Epithelial cell of prostate (primary cell): ENCODE results near the gene MLH3.
"Not testable (repeated sequence)": the region's sequence is repeated elsewhere in the genome, so short reads cannot be mapped to it uniquely, and the experiment has no call there.

Source experiments
- DNase-seq: peaks from one replicate; pipeline ENCODE4 v3.0.0-alpha.2; 2011; ENCODE audit warnings: low read depth, low spot score
- H3K27ac ChIP-seq: fragments of 450-650 bp; 2 replicates; pipeline ENCODE4 v1.5.1; 2017; ENCODE audit warnings: mild to moderate bottlenecking

MLH3 gene

GRCh38 chr14:75067765-75068164 lies 16.5 kb upstream of the MLH3 start:
- not testable (repeated sequence) for DNase-seq, H3K27ac ChIP-seq

GRCh38 chr14:75067212-75067611 lies 15.9 kb upstream of the MLH3 start:
- DNase-seq: no peak
- no peak overlapping the region for H3K27ac ChIP-seq

- no peak for DNase-seq
- no peak overlapping the region for H3K27ac ChIP-seq
Measured at GRCh38 chr14:75066691-75067090, 15.4 kb upstream of the MLH3 start.

GRCh38 chr14:75064205-75064567 lies 12.9 kb upstream of the MLH3 start:
- H3K27ac ChIP-seq: peak overlapping the region; percentile 73
- DNase-seq: no peak

- peak within 1 kb of the TSS; percentile 73 for H3K27ac ChIP-seq
- DNase-seq: no peak
Measured at GRCh38 chr14:75063491-75064204, 12.4 kb upstream of the MLH3 start, which contains the start of gene ACYP1. ACYP1 (minus strand) TSS chr14:75064024; CDS start chr14:75063553, 471 bp downstream.

GRCh38 chr14:75063013-75063412 lies 11.7 kb upstream of the MLH3 start:
- DNase-seq: no peak
- peak overlapping the region; percentile 73 for H3K27ac ChIP-seq

- peak overlapping the region; percentile 13 for H3K27ac ChIP-seq
- DNase-seq: no peak
Measured at GRCh38 chr14:75060420-75060819, 9.2 kb upstream of the MLH3 start.

- H3K27ac ChIP-seq: peak overlapping the region; percentile 13
- DNase-seq: no peak
Measured at GRCh38 chr14:75059642-75060041, 8.4 kb upstream of the MLH3 start.

- DNase-seq: no peak
- no peak overlapping the region for H3K27ac ChIP-seq
Measured at GRCh38 chr14:75054421-75054820, 3.2 kb upstream of the MLH3 start.

GRCh38 chr14:75053396-75054291 lies 2.4 kb upstream of the MLH3 start:
- DNase-seq: no peak
- H3K27ac ChIP-seq: no peak overlapping the region

- no peak for DNase-seq
- no peak overlapping the region for H3K27ac ChIP-seq
Measured at GRCh38 chr14:75051556-75051899, 261 bp upstream of the MLH3 start.

- H3K27ac ChIP-seq: no peak overlapping the region
- DNase-seq: no peak
Measured at GRCh38 chr14:75049731-75050201, 1.5 kb downstream of the MLH3 start.

GRCh38 chr14:75049136-75049535 lies 2.1 kb downstream of the MLH3 start:
- no peak for DNase-seq
- H3K27ac ChIP-seq: no peak overlapping the region

GRCh38 chr14:75048101-75048500 lies 3.2 kb downstream of the MLH3 start:
- H3K27ac ChIP-seq: no peak overlapping the region
- DNase-seq: no peak

- DNase-seq: no peak
- no peak overlapping the region for H3K27ac ChIP-seq
Measured at GRCh38 chr14:75047506-75047905, 3.8 kb downstream of the MLH3 start.

GRCh38 chr14:75046899-75047298 lies 4.4 kb downstream of the MLH3 start:
- H3K27ac ChIP-seq: no peak overlapping the region
- no peak for DNase-seq

- no peak for DNase-seq
Measured at GRCh38 chr14:75046275-75046674, 5.0 kb downstream of the MLH3 start.

GRCh38 chr14:75044752-75045151 lies 6.5 kb downstream of the MLH3 start:
- no peak for DNase-seq
- no peak overlapping the region for H3K27ac ChIP-seq

More at GRCh38 chr14:75046275-75046674, 5.0 kb downstream of the MLH3 start:
- H3K27ac ChIP-seq: no peak overlapping the region

GRCh38 chr14:75044322-75044721 lies 6.9 kb downstream of the MLH3 start:
- no peak overlapping the region for H3K27ac ChIP-seq
- no peak for DNase-seq

GRCh38 chr14:75042035-75042434 lies 9.2 kb downstream of the MLH3 start:
- DNase-seq: no peak
- peak overlapping the region; percentile 9 for H3K27ac ChIP-seq

GRCh38 chr14:75041613-75042012 lies 9.7 kb downstream of the MLH3 start:
- H3K27ac ChIP-seq: peak overlapping the region; percentile 9
- DNase-seq: no peak
